ENCODE data around the gene ARPC1B.
A peak's percentile ranks its signal among the peaks of the same experiment; 100 is the strongest.

The ARPC1B gene

DNA sequence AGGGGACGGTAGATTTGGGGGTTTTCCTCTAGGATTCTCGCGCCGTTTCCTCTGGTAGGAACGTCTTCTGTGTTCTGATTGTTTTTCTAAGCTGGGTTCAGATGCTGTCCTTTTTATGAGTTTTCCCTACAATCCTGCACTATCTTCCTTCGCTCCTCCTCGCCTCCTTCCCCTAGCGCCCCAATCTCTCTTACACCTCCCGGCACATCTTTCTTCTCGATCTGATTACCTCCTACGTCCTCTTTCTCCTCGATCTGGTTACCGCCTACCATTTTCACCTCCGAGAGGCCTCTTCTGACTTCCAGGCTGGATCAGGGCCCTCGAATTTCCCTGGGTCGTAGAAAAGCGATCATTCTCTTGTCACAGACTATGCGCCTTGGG lies 34.7 kb downstream of the ARPC1B start:
- DNase-seq (ENCODE audit: low read depth, low spot score), result no peak

DNA sequence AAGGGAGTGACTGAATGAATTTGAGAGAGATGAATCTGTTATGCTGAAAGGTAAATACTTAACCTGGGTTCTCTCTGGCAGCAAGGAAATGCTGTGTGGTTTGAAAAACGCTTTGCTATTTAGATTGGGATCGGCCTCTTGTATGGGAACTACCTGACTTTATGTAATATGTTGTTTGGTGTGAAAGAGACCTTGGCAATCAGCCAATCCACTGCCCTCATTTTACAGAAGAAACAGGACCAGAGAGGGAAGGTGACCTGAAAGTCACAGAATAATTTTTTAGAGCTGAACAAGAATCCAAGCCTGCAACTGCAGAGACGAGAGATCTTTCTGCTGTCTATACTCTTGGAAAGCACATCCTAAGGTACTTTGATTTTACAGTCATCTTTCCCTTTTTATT lies 35.3 kb downstream of the ARPC1B start:
- no peak for DNase-seq (ENCODE audit: low read depth, low spot score)

DNA sequence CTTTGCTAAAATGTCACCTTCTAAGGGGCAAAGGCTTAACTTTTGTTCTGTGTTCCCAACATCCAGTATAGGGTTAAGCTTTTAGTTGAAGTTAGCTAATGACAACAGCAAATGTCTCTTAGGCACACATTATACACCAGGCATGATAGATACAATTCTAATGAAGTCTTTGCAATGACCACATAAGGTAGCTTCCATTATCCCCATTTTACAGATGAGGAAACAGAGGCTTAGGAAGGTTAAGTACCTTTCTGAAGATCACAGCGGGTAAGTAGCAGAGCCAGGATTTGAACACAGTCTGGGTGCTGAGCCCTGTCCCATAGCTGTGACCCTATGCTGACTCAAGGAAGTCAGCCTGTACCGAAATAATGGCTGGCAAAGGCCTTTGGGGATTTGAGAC lies 36.1 kb downstream of the ARPC1B start:
- no peak for DNase-seq (ENCODE audit: low read depth, low spot score)

GRCh38 chr7:99415513-99416127 lies 41.1 kb downstream of the ARPC1B start:
- peak; percentile 77 for DNase-seq (ENCODE audit: low read depth, low spot score)

GRCh38 chr7:99418260-99418659 lies 43.7 kb downstream of the ARPC1B start:
- no peak for DNase-seq (ENCODE audit: low read depth, low spot score)

DNA sequence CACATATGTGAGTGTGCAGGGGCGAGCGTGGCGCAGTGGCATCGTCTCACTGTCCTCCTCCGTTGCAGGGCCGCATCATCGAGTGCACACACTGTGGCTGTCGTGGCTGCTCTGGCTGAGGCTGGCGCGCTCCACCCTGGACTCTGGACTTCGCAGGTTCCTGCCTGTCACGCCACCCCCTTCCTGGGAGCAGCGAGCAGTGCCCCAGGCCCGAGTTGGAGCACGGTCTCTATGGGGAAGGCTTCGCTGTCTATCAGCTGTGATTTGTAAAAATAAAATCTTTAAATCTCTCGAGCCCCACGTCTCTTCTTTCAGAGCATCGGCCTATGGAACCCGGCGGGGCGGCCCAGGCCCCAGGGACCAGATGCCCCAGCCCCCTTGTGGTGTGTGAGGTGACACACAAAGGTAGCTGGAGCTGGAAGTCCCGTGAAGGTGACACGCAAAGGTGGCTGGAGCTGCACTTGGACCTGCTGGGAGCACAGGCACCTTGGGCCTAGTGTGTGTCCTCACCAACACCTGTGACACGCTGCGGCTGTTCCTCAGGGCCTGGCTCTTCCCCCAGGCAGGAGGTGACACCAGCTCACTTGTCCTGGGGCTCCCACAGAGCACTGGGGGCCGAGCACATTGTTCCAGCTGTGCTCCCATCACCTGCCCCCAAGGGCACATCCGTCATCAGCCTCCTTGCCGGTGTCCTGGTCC lies 44.9 kb downstream of the ARPC1B start:
- no peak for DNase-seq (ENCODE audit: low read depth, low spot score)

DNA sequence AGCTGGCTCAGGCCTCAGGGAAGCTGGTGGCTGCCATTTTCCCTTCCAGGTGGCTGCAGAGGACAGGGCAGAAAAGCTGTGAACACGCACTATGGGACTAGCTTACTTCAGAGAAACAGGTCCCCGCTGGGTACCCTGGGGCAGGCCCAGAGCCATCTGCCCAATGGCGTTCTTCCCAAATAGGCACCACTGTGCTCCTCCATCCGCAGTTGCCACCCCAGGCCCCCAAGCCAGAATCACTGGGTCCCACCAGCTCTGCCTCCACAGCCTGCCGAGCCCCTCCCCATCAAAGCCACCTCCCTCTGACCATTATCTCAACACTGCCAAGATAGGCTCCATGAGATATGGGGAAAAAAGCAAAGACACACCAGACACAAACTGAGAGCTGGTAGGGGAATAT lies 45.7 kb downstream of the ARPC1B start:
- DNase-seq (ENCODE audit: low read depth, low spot score), result no peak

DNA sequence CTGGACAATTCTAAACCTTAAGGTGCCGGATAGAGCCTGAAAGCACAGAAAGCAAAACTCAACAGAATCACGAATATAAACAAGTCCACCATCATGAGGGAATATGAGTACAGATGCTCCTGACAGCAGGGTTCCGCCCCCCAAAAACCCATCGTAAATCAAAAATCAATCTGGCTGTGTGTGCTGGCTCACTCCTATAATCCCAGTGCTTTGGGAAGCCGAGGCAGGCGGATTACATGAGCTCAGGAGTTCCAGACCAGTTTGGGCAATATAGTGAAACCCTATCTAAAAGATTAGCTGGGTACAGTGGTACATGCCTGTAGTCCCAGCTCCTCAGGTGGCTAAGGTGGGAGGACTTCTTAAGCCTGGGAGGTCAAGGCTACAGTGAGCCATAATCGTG lies 46.5 kb downstream of the ARPC1B start:
- DNase-seq (ENCODE audit: low read depth, low spot score), result no peak

GRCh38 chr7:99422186-99422585 lies 47.7 kb downstream of the ARPC1B start:
- no peak for DNase-seq (ENCODE audit: low read depth, low spot score)

- DNase-seq (ENCODE audit: low read depth, low spot score), result no peak
Observed at GRCh38 chr7:99422625-99423024, 48.1 kb downstream of the ARPC1B start.

GRCh38 chr7:99424932-99425730 lies 50.6 kb downstream of the ARPC1B start:
- DNase-seq (ENCODE audit: low read depth, low spot score), result no peak

GRCh38 chr7:99428972-99429566 lies 54.5 kb downstream of the ARPC1B start:
- peak; percentile 21 for DNase-seq (ENCODE audit: low read depth, low spot score)

- no peak for DNase-seq (ENCODE audit: low read depth, low spot score)
Observed at GRCh38 chr7:99429756-99430155, 55.2 kb downstream of the ARPC1B start.

DNA sequence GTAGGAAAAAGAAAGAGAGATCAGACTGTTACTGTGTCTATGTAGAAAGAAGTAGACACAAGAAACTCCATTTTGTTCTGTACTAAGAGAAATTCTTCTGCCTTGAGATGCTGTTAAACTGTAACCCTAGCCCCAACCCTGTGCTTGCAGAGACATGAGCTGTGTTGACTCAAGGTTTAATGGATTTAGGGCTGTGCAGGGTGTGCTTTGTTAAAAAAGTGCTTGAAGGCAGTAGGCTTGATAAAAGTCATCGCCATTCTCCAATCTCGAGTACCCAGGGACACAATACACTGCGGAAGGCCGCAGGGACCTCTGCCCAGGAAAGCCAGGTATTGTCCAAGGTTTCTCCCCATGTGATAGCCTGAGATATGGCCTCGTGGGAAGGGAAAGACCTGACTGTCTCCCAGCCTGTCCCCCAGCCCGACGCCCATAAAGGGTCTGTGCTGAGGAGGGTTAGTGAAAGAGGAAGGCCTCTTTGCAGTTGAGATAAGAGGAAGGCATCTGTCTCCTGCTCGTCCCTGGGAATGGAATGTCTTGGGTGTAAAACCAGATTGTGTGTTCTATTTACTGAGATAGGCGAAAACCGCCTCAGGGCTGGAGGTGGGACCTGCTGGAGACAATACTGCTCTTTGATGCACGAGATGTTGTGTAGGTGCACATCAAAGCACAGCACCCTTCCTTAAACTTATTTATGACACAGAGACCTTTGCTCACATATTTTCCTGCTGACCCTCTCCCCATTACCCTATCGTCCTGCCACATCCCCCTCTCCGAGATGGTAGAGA lies 57.4 kb downstream of the ARPC1B start:
- peak; percentile 95 for DNase-seq (ENCODE audit: low read depth, low spot score)

- no peak for DNase-seq (ENCODE audit: low read depth, low spot score)
Observed at GRCh38 chr7:99433158-99433557, 58.6 kb downstream of the ARPC1B start.

DNA sequence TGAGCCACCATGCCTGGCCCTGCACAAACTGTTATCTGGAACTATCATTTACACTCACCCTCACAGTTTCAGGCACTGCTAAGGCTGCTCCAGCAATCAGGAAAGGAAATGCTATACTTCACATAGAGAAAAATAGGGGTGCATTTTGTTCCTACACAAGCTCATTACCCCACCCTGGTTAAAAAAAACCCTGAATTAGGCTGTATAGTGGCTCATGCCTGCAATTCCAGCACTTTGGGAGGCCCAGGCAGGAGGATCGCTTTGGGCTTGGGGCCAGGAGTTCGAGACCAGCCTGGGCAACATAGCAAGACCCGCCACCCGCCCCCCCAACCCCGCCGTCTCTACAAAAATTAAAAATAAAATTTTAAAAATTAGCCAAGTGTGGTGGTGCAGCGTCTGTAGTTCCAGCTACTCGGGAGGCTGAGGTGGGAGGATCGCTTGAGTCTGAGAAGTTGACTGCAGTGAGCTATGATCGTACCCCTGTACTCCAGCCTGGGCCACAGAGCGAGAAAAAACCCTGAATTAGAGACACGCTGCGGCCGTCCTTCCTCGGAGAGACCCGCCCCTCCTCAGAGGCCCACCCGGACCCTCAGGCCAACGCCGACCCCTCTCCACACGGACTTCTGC lies 63.5 kb downstream of the ARPC1B start:
- DNase-seq (ENCODE audit: low read depth, low spot score), result no peak

DNA sequence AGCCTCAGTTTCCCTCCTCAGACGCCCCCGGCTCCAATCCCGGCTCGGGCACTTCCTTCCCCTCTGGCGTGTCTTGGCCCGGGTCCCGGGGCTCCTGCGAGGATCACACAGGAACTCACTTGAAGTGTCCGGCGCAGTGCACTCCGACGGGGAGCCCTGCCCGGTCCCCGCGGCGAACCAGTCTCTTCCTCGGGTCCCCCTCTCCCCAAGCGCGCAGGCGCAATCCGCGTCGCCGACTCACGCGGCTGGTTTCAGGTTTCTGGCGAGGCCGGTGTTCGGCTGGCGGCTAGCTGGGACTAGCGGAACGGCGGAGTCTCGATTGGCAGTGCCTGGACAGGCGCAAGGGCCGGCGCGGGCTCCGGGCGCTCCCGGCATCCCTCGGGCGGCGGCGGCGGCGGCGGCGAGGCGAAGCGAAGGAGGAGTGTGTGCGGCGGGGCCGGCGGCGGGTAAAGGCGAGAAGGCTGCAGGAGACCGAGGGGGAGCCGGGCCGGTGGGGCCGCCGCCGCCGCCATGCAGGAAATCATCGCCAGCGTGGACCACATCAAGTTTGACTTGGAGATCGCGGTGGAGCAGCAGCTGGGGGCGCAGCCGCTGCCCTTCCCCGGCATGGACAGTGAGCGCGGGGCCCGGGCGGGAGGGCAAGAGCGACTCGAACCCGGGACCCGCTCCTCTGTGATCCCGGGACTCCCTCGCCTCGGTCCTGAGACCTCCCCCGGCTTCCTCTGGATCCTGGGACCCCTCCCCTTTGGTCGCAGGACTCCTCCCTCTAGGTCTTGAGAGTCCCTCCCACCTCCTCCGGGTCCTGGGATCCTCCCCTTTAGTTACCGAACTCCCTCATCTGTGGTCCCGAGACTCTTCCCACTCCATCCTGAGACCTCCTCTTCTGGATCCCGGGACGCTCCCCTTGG lies 64.3 kb downstream of the ARPC1B start, which contains the start of the genes CPSF4 and PTCD1:
TSS of gene CPSF4 (plus strand) at position 371 of the 908 bp plus-strand sequence. CDS start at position 511, 140 bp downstream.
TSS of gene PTCD1 (minus strand) at position 226 of the 908 bp plus-strand sequence. CDS start 3,556 bp downstream, outside the sequence.
- DNase-seq (ENCODE audit: low read depth, low spot score), result peak; percentile 95

GRCh38 chr7:99440195-99440594 lies 65.7 kb downstream of the ARPC1B start:
- DNase-seq (ENCODE audit: low read depth, low spot score), result peak; percentile 87

Measured in ELF-1 (cell line).